Type B pancreatic cell (in vitro differentiated cells): Measurements from ENCODE around the gene STPG4. TPM values are rescaled to one million over a fixed set of nuclear protein-coding genes. Genes with fewer than 3 reads are reported as not detected.
"Not testable (repeated sequence)": the region's sequence is repeated elsewhere in the genome, so short reads cannot be mapped to it uniquely, and the experiment has no call there.

Source experiments
- DNase-seq: peaks from one replicate; pipeline ENCODE4 v3.0.0; 2021; ENCODE audit warnings: mixed read lengths; ENCODE audit not compliant: unreplicated experiment; ENCODE audit errors: extremely low spot score
- H3K27ac Mint-ChIP-seq: 2 replicates; pipeline ENCODE4 v1.8.0; 2021; ENCODE audit warnings: mild to moderate bottlenecking, mixed read lengths
- H3K27me3 Mint-ChIP-seq: 2 replicates; pipeline ENCODE4 v1.8.0; 2021; ENCODE audit warnings: mixed read lengths
- H3K36me3 Mint-ChIP-seq: 2 replicates; pipeline ENCODE4 v1.8.0; 2021; ENCODE audit warnings: mixed read lengths
- H3K4me1 Mint-ChIP-seq: one replicate; pipeline ENCODE4 v1.8.0; 2021; ENCODE audit warnings: mixed read lengths; ENCODE audit not compliant: unreplicated experiment
- H3K4me3 Mint-ChIP-seq: 2 replicates; pipeline ENCODE4 v1.8.0; 2021; ENCODE audit warnings: mild to moderate bottlenecking, mixed read lengths
- H3K9me3 Mint-ChIP-seq: 2 replicates; pipeline ENCODE4 v1.8.0; 2021; ENCODE audit warnings: mixed read lengths
- total RNA-seq: library from RNA; stranded (reverse); gene quantifications from 2 replicates; pipeline ENCODE4 v1.2.1, GENCODE V29; 2021; ENCODE audit warnings: low replicate concordance
- TF ChIP-seq, protein P1 (sequence below): fragments of 200-600 bp; sonication (generic); conservative IDR thresholded peaks from 2 replicates; pipeline ENCODE4 v1.5.0; 2021; ENCODE audit warnings: antibody characterized with exemption, mild to moderate bottlenecking

Gene STPG4
- total RNA-seq, 1 donor from 2014 or later: 0.36 TPM

DNA sequence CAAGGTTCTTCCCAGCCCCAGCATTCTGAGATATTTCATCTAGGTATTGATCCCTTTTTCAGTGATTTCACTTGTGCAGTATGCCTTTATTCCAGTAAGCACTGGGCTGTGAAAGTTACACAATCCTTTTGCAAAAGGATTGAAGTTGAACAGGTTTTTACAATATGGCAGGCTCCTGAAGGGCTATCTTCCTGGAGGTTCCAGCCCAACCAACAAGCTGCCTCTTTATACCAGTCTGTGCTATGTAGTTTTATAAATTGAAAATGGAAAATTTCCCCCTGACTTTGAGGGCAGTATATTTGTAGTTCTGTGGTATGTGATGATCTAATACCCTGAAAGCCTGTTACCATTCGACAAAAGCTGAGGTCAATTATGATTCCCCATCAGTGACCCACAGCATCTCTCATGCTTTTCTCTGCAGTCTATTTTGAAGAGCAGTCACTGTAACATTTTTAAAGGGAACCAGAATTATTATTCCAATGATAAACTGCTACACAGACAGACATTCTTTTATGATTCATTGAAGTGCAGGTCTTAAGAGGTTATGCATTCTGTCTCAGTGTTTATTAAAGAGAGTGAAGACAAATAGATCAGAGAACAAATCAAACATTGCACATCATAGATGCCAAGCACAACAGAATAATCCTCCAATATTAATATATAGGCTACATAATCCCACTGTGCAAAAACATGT lies 35.2 kb upstream of the STPG4 start:
- Mint-ChIP-seq H3K27me3 (no peaks in the 10 kb centered on the region), H3K36me3 (no peaks in the 10 kb centered on the region), H3K9me3 (no peaks in the 10 kb centered on the region), H3K4me3 (no peak overlapping the region), H3K4me1 (peaks cover 53% of the 10 kb centered on the region), H3K27ac (peak overlapping the region; percentile 39)
- TF ChIP-seq, protein P1, sequence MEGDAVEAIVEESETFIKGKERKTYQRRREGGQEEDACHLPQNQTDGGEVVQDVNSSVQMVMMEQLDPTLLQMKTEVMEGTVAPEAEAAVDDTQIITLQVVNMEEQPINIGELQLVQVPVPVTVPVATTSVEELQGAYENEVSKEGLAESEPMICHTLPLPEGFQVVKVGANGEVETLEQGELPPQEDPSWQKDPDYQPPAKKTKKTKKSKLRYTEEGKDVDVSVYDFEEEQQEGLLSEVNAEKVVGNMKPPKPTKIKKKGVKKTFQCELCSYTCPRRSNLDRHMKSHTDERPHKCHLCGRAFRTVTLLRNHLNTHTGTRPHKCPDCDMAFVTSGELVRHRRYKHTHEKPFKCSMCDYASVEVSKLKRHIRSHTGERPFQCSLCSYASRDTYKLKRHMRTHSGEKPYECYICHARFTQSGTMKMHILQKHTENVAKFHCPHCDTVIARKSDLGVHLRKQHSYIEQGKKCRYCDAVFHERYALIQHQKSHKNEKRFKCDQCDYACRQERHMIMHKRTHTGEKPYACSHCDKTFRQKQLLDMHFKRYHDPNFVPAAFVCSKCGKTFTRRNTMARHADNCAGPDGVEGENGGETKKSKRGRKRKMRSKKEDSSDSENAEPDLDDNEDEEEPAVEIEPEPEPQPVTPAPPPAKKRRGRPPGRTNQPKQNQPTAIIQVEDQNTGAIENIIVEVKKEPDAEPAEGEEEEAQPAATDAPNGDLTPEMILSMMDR: no peak
- no peak for DNase-seq

DNA sequence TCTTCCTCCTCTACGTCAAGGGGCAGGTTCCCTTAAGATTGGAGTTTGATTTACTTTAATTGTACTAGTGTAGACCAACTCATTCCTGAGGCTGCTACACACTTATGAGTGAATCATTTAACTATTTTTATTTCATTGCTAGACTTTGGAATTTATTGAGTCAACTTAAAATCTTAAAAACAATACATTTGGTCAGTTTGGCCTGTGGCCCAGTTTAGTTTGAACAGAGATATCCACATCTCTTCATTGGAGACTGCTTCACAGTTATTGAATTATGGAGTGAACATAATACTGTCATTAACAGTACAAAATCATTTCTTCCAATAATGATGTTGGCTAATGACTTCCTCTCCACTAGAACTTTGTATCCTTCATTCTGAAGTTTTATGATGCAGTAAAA lies 34.5 kb upstream of the STPG4 start:
- Mint-ChIP-seq H3K9me3 (no peaks in the 10 kb centered on the region), H3K4me1 (peaks cover 53% of the 10 kb centered on the region), H3K4me3 (no peak overlapping the region), H3K36me3 (no peaks in the 10 kb centered on the region), H3K27ac (peak overlapping the region; percentile 39), H3K27me3 (no peaks in the 10 kb centered on the region)
- TF ChIP-seq, protein P1: no peak
- DNase-seq: no peak

DNA sequence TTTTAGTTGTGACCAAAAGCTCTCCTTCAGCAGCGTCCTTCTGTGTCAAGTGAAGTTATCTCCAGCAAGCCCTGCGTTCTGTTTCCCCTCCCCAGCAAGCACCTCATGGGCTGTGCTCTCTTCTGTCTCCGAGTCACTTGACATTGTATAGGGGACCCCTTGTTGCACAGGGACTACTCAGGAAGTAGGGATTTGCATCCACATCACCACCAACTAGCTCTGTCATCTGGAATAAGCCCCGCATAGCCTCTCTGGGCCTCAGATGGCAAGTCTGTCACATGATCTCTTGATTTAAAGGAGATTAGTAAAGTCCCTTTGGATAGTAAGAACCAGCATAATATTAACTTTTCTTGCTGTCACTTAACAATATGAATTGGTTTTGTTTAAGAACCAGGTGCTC lies 32.0 kb upstream of the STPG4 start:
- Mint-ChIP-seq H3K4me3 (no peak overlapping the region), H3K4me1 (peaks cover 31% of the 10 kb centered on the region), H3K27ac (no peak overlapping the region), H3K36me3 (no peaks in the 10 kb centered on the region), H3K27me3 (no peaks in the 10 kb centered on the region), H3K9me3 (no peaks in the 10 kb centered on the region)
- TF ChIP-seq, protein P1: no peak
- DNase-seq: no peak

DNA sequence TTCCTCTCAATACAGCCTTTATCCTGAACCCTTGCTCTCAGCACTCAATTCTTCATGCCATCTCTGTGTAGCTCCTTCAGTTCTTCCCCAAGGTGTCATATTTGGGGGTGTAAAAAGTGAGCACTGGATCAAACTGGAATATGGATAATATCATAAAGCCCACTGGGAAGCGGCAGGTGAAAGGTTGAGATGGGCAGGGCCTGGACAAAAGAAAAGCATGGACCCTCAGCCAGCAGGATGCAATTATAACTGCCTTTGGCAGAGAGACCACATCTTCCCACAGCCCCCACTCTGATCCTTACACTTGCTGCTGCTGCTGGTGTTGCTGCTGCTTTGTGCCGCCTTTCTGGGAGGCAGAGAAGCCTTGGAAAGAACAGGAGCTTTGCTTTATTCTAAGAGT lies 31.2 kb upstream of the STPG4 start:
- TF ChIP-seq, protein P1: no peak
- Mint-ChIP-seq H3K9me3 (no peaks in the 10 kb centered on the region), H3K27ac (no peak overlapping the region), H3K4me3 (no peak overlapping the region), H3K36me3 (no peaks in the 10 kb centered on the region), H3K27me3 (peaks cover 2% of the 10 kb centered on the region), H3K4me1 (peaks cover 25% of the 10 kb centered on the region)
- DNase-seq: no peak

DNA sequence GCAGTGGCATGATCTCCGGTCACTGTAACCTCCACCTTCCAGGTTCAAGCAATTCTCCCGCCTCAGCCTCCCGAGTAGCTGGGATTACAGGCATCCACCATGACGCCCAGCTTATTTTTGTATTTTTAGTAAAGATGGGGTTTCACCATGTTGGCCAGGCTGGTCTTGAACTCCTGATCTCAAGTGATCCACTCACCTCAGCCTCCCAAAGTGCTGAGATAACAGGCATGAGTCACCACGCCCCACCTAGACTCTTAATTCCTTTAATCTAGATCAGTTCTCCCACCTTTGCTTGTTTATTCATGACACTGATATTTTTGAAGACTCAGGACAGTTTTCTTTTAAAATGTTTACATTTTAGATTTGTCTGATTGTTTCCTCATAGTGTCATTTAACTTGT lies 30.0 kb upstream of the STPG4 start:
- Mint-ChIP-seq H3K4me1 (peaks cover 18% of the 10 kb centered on the region), H3K27me3 (peaks cover 12% of the 10 kb centered on the region)
- not testable (repeated sequence) for H3K36me3 Mint-ChIP-seq, H3K27ac Mint-ChIP-seq, H3K4me3 Mint-ChIP-seq, H3K9me3 Mint-ChIP-seq, DNase-seq

DNA sequence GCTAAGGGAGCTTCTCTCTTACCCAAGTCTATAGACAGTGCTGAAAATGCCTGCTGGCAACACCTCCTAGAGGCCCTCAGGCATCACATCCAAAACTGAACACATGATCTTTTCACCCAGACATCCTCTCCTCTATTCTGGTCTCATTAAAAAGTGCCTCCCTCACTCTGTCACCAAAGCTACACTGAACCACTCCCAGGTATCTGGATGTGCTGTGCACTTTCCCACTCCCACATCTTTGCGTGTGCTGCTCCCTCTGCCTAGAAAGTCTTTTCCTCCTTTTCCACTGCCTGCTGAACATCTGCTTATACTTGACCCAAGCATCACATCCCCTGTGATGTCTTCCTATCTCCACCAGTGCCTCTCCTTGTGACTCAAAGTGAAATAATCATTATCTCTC lies 26.1 kb upstream of the STPG4 start:
- H3K4me1 Mint-ChIP-seq: peaks cover 5% of the 10 kb centered on the region
- H3K4me3 Mint-ChIP-seq: no peak overlapping the region

More for the DNA sequence above, 26.1 kb upstream of the STPG4 start:
- H3K9me3 Mint-ChIP-seq: no peaks in the 10 kb centered on the region
- TF ChIP-seq, protein P1: no peak
- H3K27ac Mint-ChIP-seq: no peak overlapping the region
- no peak for DNase-seq
- peaks cover 25% of the 10 kb centered on the region for H3K27me3 Mint-ChIP-seq
- H3K36me3 Mint-ChIP-seq: peaks cover 4% of the 10 kb centered on the region
